GM19240 (cell line): ENCODE data around the gene SUPT3H.
"Not testable (repeated sequence)": the region's sequence is repeated elsewhere in the genome, so short reads cannot be mapped to it uniquely, and the experiment has no call there.

Experiments
- DNase-seq: peaks from one replicate; pipeline ENCODE4 v3.0.0; 2011; ENCODE audit warnings: low spot score; ENCODE audit not compliant: insufficient read length

The SUPT3H gene

GRCh38 chr6:44914141-44914540, 463.6 kb downstream of the SUPT3H start:
- DNase-seq = no peak

- DNase-seq = no peak
Measured at GRCh38 chr6:44906761-44907160, 471.0 kb downstream of the SUPT3H start.

GRCh38 chr6:44900358-44900757, 477.4 kb downstream of the SUPT3H start:
- not testable (repeated sequence) for DNase-seq

GRCh38 chr6:44898296-44898930, 479.3 kb downstream of the SUPT3H start:
- DNase-seq = no peak

GRCh38 chr6:44897316-44897715, 480.4 kb downstream of the SUPT3H start:
- no peak for DNase-seq

- DNase-seq = no peak
Measured at GRCh38 chr6:44896701-44897100, 481.0 kb downstream of the SUPT3H start.

GRCh38 chr6:44892579-44892978, 485.2 kb downstream of the SUPT3H start:
- DNase-seq = no peak

GRCh38 chr6:44879071-44879470, 498.7 kb downstream of the SUPT3H start:
- DNase-seq = not testable (repeated sequence)

- DNase-seq = not testable (repeated sequence)
Measured at GRCh38 chr6:44876638-44877037, 501.1 kb downstream of the SUPT3H start.

GRCh38 chr6:44869321-44869897, 508.3 kb downstream of the SUPT3H start:
- no peak for DNase-seq

- DNase-seq = no peak
Measured at GRCh38 chr6:44868910-44869309, 508.8 kb downstream of the SUPT3H start.

- DNase-seq = no peak
Measured at GRCh38 chr6:44868335-44868668, 509.4 kb downstream of the SUPT3H start.

GRCh38 chr6:44867571-44868334, 510.0 kb downstream of the SUPT3H start:
- no peak for DNase-seq

- DNase-seq = not testable (repeated sequence)
Measured at GRCh38 chr6:44865184-44865583, 512.5 kb downstream of the SUPT3H start.

- DNase-seq = no peak
Measured at GRCh38 chr6:44859901-44860410, 517.8 kb downstream of the SUPT3H start.

- no peak for DNase-seq
Measured at GRCh38 chr6:44858998-44859397, 518.7 kb downstream of the SUPT3H start.

- DNase-seq = no peak
Measured at GRCh38 chr6:44856479-44856878, 521.3 kb downstream of the SUPT3H start.

GRCh38 chr6:44855562-44856411, 521.9 kb downstream of the SUPT3H start:
- no peak for DNase-seq

- DNase-seq = no peak
Measured at GRCh38 chr6:44854712-44855443, 522.9 kb downstream of the SUPT3H start.

- no peak for DNase-seq
Measured at GRCh38 chr6:44851176-44851575, 526.6 kb downstream of the SUPT3H start.

- DNase-seq = no peak
Measured at GRCh38 chr6:44850312-44850711, 527.4 kb downstream of the SUPT3H start.
